ENCODE results near the gene PPP1R9B. TPM values are rescaled to one million over a fixed set of nuclear protein-coding genes. Genes with fewer than 3 reads are reported as not detected.
A peak's percentile ranks its signal among the peaks of the same experiment; 100 is the strongest.

The PPP1R9B gene
- total RNA-seq, 4 donors from 2014 or later, result 24.9 to 35.9 (median 28.2) TPM

- H3K27ac ChIP-seq, result peak overlapping the region in 3 of 4 donors; percentile 62 to 84 (median 77)
- DNase-seq, result no peak
- WGBS, 2 donors, result 54 to 65% methylated on average over 5 of the region's 5 CpGs
- TF ChIP-seq POLR2A (IDR thresholded peaks at IDR 0.05), result no peak
- TF ChIP-seq CTCF (IDR thresholded peaks at IDR 0.05), result no peak
- H3K36me3 ChIP-seq, result peaks cover 0 to 73% (median 0%) of the 10 kb centered on the region in 3 donors
- H3K27me3 ChIP-seq, result no peaks in the 10 kb centered on the region
- no peak overlapping the region for H3K4me3 ChIP-seq
- intact Hi-C loops (cut with DNase I), result no loop called here
- H3K4me1 ChIP-seq, result peaks cover 31 to 71% (median 43%) of the 10 kb centered on the region in 3 donors
- no peaks in the 10 kb centered on the region for H3K9me3 ChIP-seq
These were observed 50.0 kb downstream of the PPP1R9B start for GRCh38 chr17:50100480-50100883.

- Histone ChIP-seq H3K4me1 (peaks cover 32 to 74% (median 43%) of the 10 kb centered on the region in 3 donors), H3K4me3 (no peak overlapping the region), H3K9me3 (no peaks in the 10 kb centered on the region), H3K27me3 (no peaks in the 10 kb centered on the region), H3K27ac (peak overlapping the region in 1 of 4 donors; percentile 26), H3K36me3 (peaks cover 0 to 60% (median 0%) of the 10 kb centered on the region in 3 donors)
- TF ChIP-seq CTCF (IDR thresholded peaks at IDR 0.05) (no peak), POLR2A (IDR thresholded peaks at IDR 0.05) (no peak)
- 59 to 79% methylated on average over 4 to 5 of the region's 5 CpGs for WGBS, 2 donors
- no peak for DNase-seq
- intact Hi-C loops (cut with DNase I), result no loop called here
These were observed 51.5 kb downstream of the PPP1R9B start for GRCh38 chr17:50099003-50099402.

GRCh38 chr17:50098583-50098982 is 51.9 kb downstream of the PPP1R9B start:
- H3K27ac ChIP-seq, result peak overlapping the region in 1 of 4 donors; percentile 26
- H3K4me3 ChIP-seq, result no peak overlapping the region
- intact Hi-C loops (cut with DNase I), result no loop called here
- H3K27me3 ChIP-seq, result no peaks in the 10 kb centered on the region
- H3K36me3 ChIP-seq, result peaks cover 0 to 55% (median 0%) of the 10 kb centered on the region in 3 donors
- H3K4me1 ChIP-seq, result peaks cover 32 to 76% (median 43%) of the 10 kb centered on the region in 3 donors
- TF ChIP-seq POLR2A (IDR thresholded peaks at IDR 0.05) (no peak), CTCF (IDR thresholded peaks at IDR 0.05) (no peak)
- H3K9me3 ChIP-seq, result no peaks in the 10 kb centered on the region
- DNase-seq, result no peak
- WGBS, 2 donors, result 81 to 82% methylated on average over 4 of the region's 4 CpGs

GRCh38 chr17:50097926-50098325 is 52.6 kb downstream of the PPP1R9B start:
- DNase-seq, result no peak
- H3K27ac ChIP-seq, result no peak overlapping the region
- no peak for TF ChIP-seq POLR2A (IDR thresholded peaks at IDR 0.05)
- no peak for TF ChIP-seq CTCF (IDR thresholded peaks at IDR 0.05)
- intact Hi-C loops (cut with DNase I), result no loop called here
- 87 to 88% methylated on average over 4 of the region's 4 CpGs for WGBS, 2 donors
- no peak overlapping the region for H3K4me3 ChIP-seq
- H3K9me3 ChIP-seq, result no peaks in the 10 kb centered on the region
- peaks cover 0 to 49% (median 0%) of the 10 kb centered on the region in 3 donors for H3K36me3 ChIP-seq
- no peaks in the 10 kb centered on the region for H3K27me3 ChIP-seq
- H3K4me1 ChIP-seq, result peaks cover 32 to 69% (median 43%) of the 10 kb centered on the region in 3 donors

GRCh38 chr17:50097455-50097854 is 53.0 kb downstream of the PPP1R9B start:
- Histone ChIP-seq H3K4me3 (no peak overlapping the region), H3K36me3 (peaks cover 0 to 45% (median 0%) of the 10 kb centered on the region in 3 donors), H3K27ac (peak overlapping the region in 2 of 4 donors; percentile 7 to 94), H3K4me1 (peaks cover 32 to 64% (median 42%) of the 10 kb centered on the region in 3 donors), H3K27me3 (no peaks in the 10 kb centered on the region), H3K9me3 (no peaks in the 10 kb centered on the region)
- WGBS, 2 donors, result 85 to 86% methylated on average over 2 to 4 of the region's 7 CpGs
- intact Hi-C loops (cut with DNase I), result no loop called here
- DNase-seq, result no peak
- no peak for TF ChIP-seq POLR2A (IDR thresholded peaks at IDR 0.05)
- no peak for TF ChIP-seq CTCF (IDR thresholded peaks at IDR 0.05)

Data from esophagus squamous epithelium (tissue), 5 donors.